Vagina (tissue), 2 donors: Measurements from ENCODE around the gene DPP3.

ENCODE experiments used
- POLR2A ChIP-seq, 2 donors: fragments of 450-650 bp; IDR thresholded peaks; one replicate each; pipeline ENCODE4 v1.6.1; 2017; ENCODE audit warnings: antibody characterized with exemption in 2 of 2, mild to moderate bottlenecking in 2 of 2, moderate library complexity in 2 of 2
- POLR2AphosphoS5 ChIP-seq, 2 donors: sonication (generic); formaldehyde crosslinking; IDR thresholded peaks; one replicate each; pipeline ENCODE4 v1.9.0; 2017; ENCODE audit warnings: antibody characterized with exemption in 2 of 2, mild to moderate bottlenecking in 2 of 2, low read depth in 1 of 2; ENCODE audit not compliant: insufficient read depth in 1 of 2
- TF ChIP-seq, protein P1 (sequence below), 3 experiments: fragments of 450-650 bp in 2 of 3; fragments of 200-600 bp in 1 of 3; sonication (generic) in 1 of 3; IDR thresholded peaks; one replicate each; pipeline ENCODE4 v1.5.1; 2017 to 2019; ENCODE audit warnings: antibody characterized with exemption in 3 of 3, mild to moderate bottlenecking in 2 of 3, moderate library complexity in 2 of 3

DNA sequence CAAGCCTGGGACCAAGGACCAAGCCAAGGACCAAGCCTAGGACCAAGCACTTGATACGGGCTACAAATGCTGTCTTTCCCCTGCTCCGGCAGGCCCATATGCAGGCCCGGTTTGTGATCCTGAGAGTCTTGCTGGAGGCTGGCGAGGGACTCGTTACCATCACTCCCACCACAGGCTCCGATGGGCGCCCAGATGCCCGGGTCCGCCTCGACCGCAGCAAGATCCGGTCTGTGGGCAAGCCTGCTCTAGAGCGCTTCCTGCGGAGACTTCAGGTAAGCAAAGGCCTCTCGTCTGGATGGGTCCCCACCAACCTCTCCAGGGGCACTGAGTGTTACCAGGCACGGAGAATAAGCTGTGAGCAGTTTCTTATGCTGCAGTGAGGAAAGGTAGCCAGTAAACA is 17.0 kb downstream of the DPP3 start:
- no peak for TF ChIP-seq POLR2A (IDR thresholded peaks at IDR 0.05)
- no peak for TF ChIP-seq POLR2AphosphoS5 (IDR thresholded peaks at IDR 0.05; ENCODE audit: insufficient read depth in 1 of 2, low read depth in 1 of 2)
- TF ChIP-seq, protein P1, sequence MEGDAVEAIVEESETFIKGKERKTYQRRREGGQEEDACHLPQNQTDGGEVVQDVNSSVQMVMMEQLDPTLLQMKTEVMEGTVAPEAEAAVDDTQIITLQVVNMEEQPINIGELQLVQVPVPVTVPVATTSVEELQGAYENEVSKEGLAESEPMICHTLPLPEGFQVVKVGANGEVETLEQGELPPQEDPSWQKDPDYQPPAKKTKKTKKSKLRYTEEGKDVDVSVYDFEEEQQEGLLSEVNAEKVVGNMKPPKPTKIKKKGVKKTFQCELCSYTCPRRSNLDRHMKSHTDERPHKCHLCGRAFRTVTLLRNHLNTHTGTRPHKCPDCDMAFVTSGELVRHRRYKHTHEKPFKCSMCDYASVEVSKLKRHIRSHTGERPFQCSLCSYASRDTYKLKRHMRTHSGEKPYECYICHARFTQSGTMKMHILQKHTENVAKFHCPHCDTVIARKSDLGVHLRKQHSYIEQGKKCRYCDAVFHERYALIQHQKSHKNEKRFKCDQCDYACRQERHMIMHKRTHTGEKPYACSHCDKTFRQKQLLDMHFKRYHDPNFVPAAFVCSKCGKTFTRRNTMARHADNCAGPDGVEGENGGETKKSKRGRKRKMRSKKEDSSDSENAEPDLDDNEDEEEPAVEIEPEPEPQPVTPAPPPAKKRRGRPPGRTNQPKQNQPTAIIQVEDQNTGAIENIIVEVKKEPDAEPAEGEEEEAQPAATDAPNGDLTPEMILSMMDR (IDR thresholded peaks at IDR 0.05) = no peak
